Gastroesophageal sphincter (tissue), 4 donors: ENCODE results near the gene ABCC6. TPM values are rescaled to one million over a fixed set of nuclear protein-coding genes. Genes with fewer than 3 reads are reported as not detected.
"Not testable (repeated sequence)": the region's sequence is repeated elsewhere in the genome, so short reads cannot be mapped to it uniquely, and the experiment has no call there.

Experiments
- ATAC-seq: fragments of 150-250 bp; one replicate; pipeline ENCODE4 v1.9.1; 2016; ENCODE audit warnings: mild to moderate bottlenecking, moderate library complexity
- H3K27ac ChIP-seq, 4 donors: fragments of 200-600 bp; sonication (generic) in 3 of 4; 1 replicate in 3 of 4; 2 replicates in 1 of 4; pipeline ENCODE4 v1.5.1; 2016 to 2019
- H3K27me3 ChIP-seq: fragments of 200-600 bp; sonication (generic); one replicate; pipeline ENCODE4 v1.5.1; 2019
- H3K36me3 ChIP-seq, 2 donors: fragments of 200-600 bp; sonication (generic); one replicate each; pipeline ENCODE4 v1.5.1; 2019; ENCODE audit warnings: control low read depth in 1 of 2
- H3K4me1 ChIP-seq, 3 donors: fragments of 200-600 bp; sonication (generic); 1 replicate in 2 of 3; 2 replicates in 1 of 3; pipeline ENCODE4 v1.5.1; 2016 to 2019; ENCODE audit warnings: control low read depth in 2 of 3
- H3K4me3 ChIP-seq, 2 donors: fragments of 200-600 bp; sonication (generic); one replicate each; pipeline ENCODE4 v1.5.1; 2019; ENCODE audit warnings: mild to moderate bottlenecking in 1 of 2, moderate library complexity in 1 of 2
- H3K9me3 ChIP-seq, 3 donors: fragments of 200-600 bp; sonication (generic); one replicate each; pipeline ENCODE4 v1.5.1; 2017 to 2019; ENCODE audit warnings: control low read depth in 2 of 3
- CTCF ChIP-seq, 4 experiments: fragments of 200-600 bp in 2 of 4; fragments of 450-650 bp in 2 of 4; sonication (generic) in 1 of 4; IDR thresholded peaks; one replicate each; pipeline ENCODE4 v1.5.1; 2017 to 2019; ENCODE audit warnings: antibody characterized with exemption in 4 of 4, mild to moderate bottlenecking in 2 of 4, moderate library complexity in 2 of 4
- EP300 ChIP-seq: sonication (generic); formaldehyde crosslinking; IDR thresholded peaks from one replicate; pipeline ENCODE4 v1.6.1; 2017; ENCODE audit warnings: antibody characterized with exemption, mild to moderate bottlenecking
- POLR2A ChIP-seq, 2 donors: fragments of 450-650 bp; IDR thresholded peaks; one replicate each; pipeline ENCODE4 v1.6.1; 2017; ENCODE audit warnings: antibody characterized with exemption in 2 of 2, mild to moderate bottlenecking in 2 of 2, moderate library complexity in 1 of 2
- POLR2AphosphoS5 ChIP-seq: sonication (generic); formaldehyde crosslinking; IDR thresholded peaks from one replicate; pipeline ENCODE4 v1.6.1; 2017; ENCODE audit warnings: antibody characterized with exemption
- WGBS, 2 donors: methylation state at CpG; one replicate each; pipeline ENCODE4 v1.1.5; 2018; ENCODE audit warnings: low coverage in 1 of 2; 5-methylcytosine and 5-hydroxymethylcytosine counted together
- total RNA-seq, 4 donors: library from RNA; depleted of rRNA; stranded (reverse); fragments of >200 nt; gene quantifications; one replicate each; pipeline ENCODE4 v1.1.0, GENCODE V29; 2016

Gene ABCC6
- total RNA-seq, 4 donors from 2014 or later, result 0.93 to 1.0 (median 0.94) TPM

DNA sequence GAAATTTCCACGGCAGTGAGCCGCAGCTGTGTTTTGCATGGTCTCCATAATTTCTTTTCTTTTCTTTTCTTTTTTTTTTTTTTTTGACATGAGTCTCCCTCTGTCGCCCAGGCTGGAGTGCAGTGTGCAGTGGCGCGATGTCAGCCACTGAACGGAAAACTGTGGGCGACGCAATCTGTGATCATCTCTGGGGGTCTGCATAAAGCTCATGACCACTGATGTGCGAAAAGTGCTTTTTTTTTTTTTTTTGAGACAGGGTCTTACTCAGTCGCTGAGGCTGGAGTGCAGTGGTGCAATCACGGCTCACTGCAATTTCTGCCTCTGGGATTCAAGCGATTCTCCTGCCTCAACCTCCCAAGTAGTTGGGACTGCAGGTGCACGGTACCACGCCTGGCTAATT is 117.6 kb downstream of the ABCC6 start:
- Histone ChIP-seq H3K27me3 (no peaks in the 10 kb centered on the region), H3K27ac (peak overlapping the region in 2 of 4 donors; percentile 68 to 93), H3K36me3 (peaks cover 0 to 84% of the 10 kb centered on the region in 2 donors), H3K9me3 (no peaks in the 10 kb centered on the region), H3K4me1 (peaks cover 0 to 60% (median 0%) of the 10 kb centered on the region in 3 donors), H3K4me3 (no peak overlapping the region)
- ATAC-seq, result no peak
- 81 to 90% methylated on average over 5 to 12 of the region's 14 CpGs for WGBS, 2 donors
- TF ChIP-seq POLR2A (IDR thresholded peaks at IDR 0.05) (no peak), CTCF (IDR thresholded peaks at IDR 0.05) (no peak), POLR2AphosphoS5 (no peak), EP300 (no peak)

DNA sequence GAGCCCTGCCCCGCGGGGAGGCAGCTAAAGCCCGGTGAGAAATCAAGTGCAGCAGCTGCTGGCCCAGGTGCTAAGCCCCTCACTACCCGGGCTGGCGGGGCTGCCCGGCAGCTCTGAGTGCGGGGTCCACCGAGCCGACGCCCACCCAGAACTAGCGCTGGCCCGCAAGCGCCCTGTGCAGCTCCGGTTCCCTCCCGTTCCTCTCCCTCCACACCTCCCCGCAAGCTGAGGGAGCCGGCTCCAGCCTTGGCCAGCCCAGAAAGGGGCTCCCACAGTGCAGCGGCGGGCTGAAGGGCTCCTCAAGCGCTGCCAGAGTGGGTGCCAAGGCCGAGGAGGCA is 118.5 kb downstream of the ABCC6 start:
- WGBS, 2 donors, result no CpG with 5 or more reads among the region's 21 CpGs
- H3K4me1 ChIP-seq, result peaks cover 0 to 69% (median 5%) of the 10 kb centered on the region in 3 donors
- not testable (repeated sequence) for ATAC-seq, H3K27me3 ChIP-seq, H3K4me3 ChIP-seq, H3K9me3 ChIP-seq
- peaks cover 0 to 75% of the 10 kb centered on the region in 2 donors for H3K36me3 ChIP-seq
- H3K27ac ChIP-seq, result peak overlapping the region in 3 of 4 donors; percentile 68 to 93 (median 71)

GRCh38 chr16:16104132-16104803 is 119.0 kb downstream of the ABCC6 start:
- Histone ChIP-seq H3K4me1 (peaks cover 0 to 69% (median 10%) of the 10 kb centered on the region in 3 donors), H3K36me3 (peaks cover 0 to 70% of the 10 kb centered on the region in 2 donors), H3K27ac (peak overlapping the region in 3 of 4 donors; percentile 68 to 93 (median 71))
- H3K4me3 ChIP-seq, H3K27me3 ChIP-seq, ATAC-seq, H3K9me3 ChIP-seq: not testable (repeated sequence)
- WGBS, 2 donors, result 80 to 82% methylated on average over 1 to 4 of the region's 16 CpGs

DNA sequence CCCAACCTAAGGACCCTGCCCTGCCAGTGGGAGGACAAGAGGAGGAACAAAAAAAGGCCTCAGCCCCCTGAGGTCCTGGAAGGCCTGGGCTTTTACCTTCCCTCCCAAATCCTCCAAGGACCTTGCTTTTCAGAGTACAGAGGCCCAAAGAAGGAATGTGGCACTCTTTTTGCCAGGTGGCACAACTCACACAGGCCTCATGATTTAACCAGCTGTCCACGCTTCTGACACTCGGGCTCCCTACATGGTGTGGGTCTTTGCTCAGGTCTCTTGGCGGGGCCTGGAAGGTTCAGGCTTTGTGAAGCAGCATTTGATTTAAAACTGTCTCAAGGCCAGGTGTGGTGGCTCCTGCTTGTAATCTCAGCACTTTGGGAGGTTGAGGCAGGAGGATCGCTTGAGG is 120.6 kb downstream of the ABCC6 start:
- H3K9me3 ChIP-seq, result no peaks in the 10 kb centered on the region
- no peaks in the 10 kb centered on the region for H3K27me3 ChIP-seq
- H3K4me1 ChIP-seq, result peaks cover 0 to 69% (median 11%) of the 10 kb centered on the region in 3 donors
- ATAC-seq, result no peak
- H3K36me3 ChIP-seq, result peaks cover 0 to 75% of the 10 kb centered on the region in 2 donors
- 67% methylated on average over 1 of the region's 4 CpGs; no CpG with 5 or more reads in 1 of the 2 donors for WGBS, 2 donors
- H3K4me3 ChIP-seq, result no peak overlapping the region
- peak overlapping the region in 3 of 4 donors; percentile 68 to 93 (median 71) for H3K27ac ChIP-seq
- TF ChIP-seq POLR2AphosphoS5 (no peak), EP300 (no peak), POLR2A (IDR thresholded peaks at IDR 0.05) (no peak), CTCF (IDR thresholded peaks at IDR 0.05) (no peak)

- no peak for ATAC-seq
- Histone ChIP-seq H3K36me3 (peaks cover 0 to 67% of the 10 kb centered on the region in 2 donors), H3K4me1 (peaks cover 4 to 69% (median 20%) of the 10 kb centered on the region in 3 donors), H3K9me3 (no peaks in the 10 kb centered on the region), H3K27me3 (no peaks in the 10 kb centered on the region), H3K27ac (peak overlapping the region in 3 of 4 donors; percentile 68 to 93 (median 71)), H3K4me3 (no peak overlapping the region)
- TF ChIP-seq EP300, result no peak
- TF ChIP-seq POLR2AphosphoS5, result no peak
- TF ChIP-seq POLR2A (IDR thresholded peaks at IDR 0.05), result no peak
- no peak for TF ChIP-seq CTCF (IDR thresholded peaks at IDR 0.05)
- WGBS, 2 donors, result 80 to 100% methylated on average over 1 to 2 of the region's 5 CpGs
These were observed 121.7 kb downstream of the ABCC6 start for GRCh38 chr16:16101585-16101984.

DNA sequence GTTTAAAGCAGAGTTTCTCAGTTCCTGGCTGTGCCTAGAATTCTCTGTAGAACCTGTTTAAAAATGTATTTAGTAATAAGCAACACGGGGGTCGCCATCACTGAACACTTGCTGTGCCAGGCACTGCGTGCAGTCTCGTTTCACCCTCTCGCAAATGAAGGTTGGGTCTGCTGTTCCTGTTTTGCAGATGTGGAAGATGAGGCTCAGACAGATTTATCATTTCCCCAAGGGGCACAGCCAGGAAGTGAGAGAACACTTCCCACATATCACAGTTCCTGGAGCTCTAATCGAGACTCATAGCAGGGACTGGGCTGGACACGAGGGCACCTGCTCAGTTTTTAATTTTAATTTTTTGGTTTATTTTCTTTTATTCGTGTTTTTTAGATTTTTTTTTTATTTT is 122.7 kb downstream of the ABCC6 start:
- Histone ChIP-seq H3K27ac (peak overlapping the region in 3 of 4 donors; percentile 86 to 93 (median 88)), H3K27me3 (no peaks in the 10 kb centered on the region), H3K4me3 (no peak overlapping the region), H3K36me3 (peaks cover 0 to 57% of the 10 kb centered on the region in 2 donors), H3K9me3 (no peaks in the 10 kb centered on the region), H3K4me1 (peaks cover 4 to 76% (median 24%) of the 10 kb centered on the region in 3 donors)
- no peak for TF ChIP-seq POLR2AphosphoS5
- TF ChIP-seq POLR2A (IDR thresholded peaks at IDR 0.05), result no peak
- TF ChIP-seq CTCF (IDR thresholded peaks at IDR 0.05), result no peak
- TF ChIP-seq EP300, result no peak
- WGBS, 2 donors, result 72 to 77% methylated on average over 7 to 8 of the region's 8 CpGs
- ATAC-seq, result no peak
